Activated CD8-positive, alpha-beta memory T cell treated with anti-CD3 and anti-CD28 coated beads, Interleukin-2, amount 50 U/mL, for 1 hour (primary cell): ENCODE measurements around the gene HOXA3.

ENCODE experiments used
- DNase-seq: peaks from one replicate; pipeline ENCODE4 v3.0.0-alpha.2; 2020; ENCODE audit errors: extremely low read depth

Gene HOXA3

GRCh38 chr7:27129729-27130539 lies 22.4 kb downstream of the HOXA3 start:
- DNase-seq = no peak

- no peak for DNase-seq
Measured at GRCh38 chr7:27128776-27129728, 23.3 kb downstream of the HOXA3 start.

- DNase-seq = no peak
Measured at GRCh38 chr7:27128034-27128433, 24.3 kb downstream of the HOXA3 start.

GRCh38 chr7:27126596-27127327 lies 25.6 kb downstream of the HOXA3 start:
- no peak for DNase-seq

- DNase-seq = no peak
Measured at GRCh38 chr7:27125986-27126394, 26.4 kb downstream of the HOXA3 start.

- no peak for DNase-seq
Measured at GRCh38 chr7:27124902-27125689, 27.3 kb downstream of the HOXA3 start.

GRCh38 chr7:27124096-27124901 lies 28.1 kb downstream of the HOXA3 start:
- DNase-seq = no peak

- DNase-seq = no peak
Measured at GRCh38 chr7:27123477-27124053, 28.8 kb downstream of the HOXA3 start.

GRCh38 chr7:27123007-27123476 lies 29.3 kb downstream of the HOXA3 start:
- no peak for DNase-seq

GRCh38 chr7:27122077-27122910 lies 30.1 kb downstream of the HOXA3 start:
- no peak for DNase-seq

- DNase-seq = no peak
Measured at GRCh38 chr7:27121684-27122076, 30.7 kb downstream of the HOXA3 start.

- DNase-seq = no peak
Measured at GRCh38 chr7:27119412-27119911, 32.9 kb downstream of the HOXA3 start.

- DNase-seq = no peak
Measured at GRCh38 chr7:27118580-27118979, 33.8 kb downstream of the HOXA3 start.

- no peak for DNase-seq
Measured at GRCh38 chr7:27117887-27118491, 34.4 kb downstream of the HOXA3 start.

- no peak for DNase-seq
Measured at GRCh38 chr7:27116962-27117886, 35.2 kb downstream of the HOXA3 start.

GRCh38 chr7:27116031-27116961 lies 36.1 kb downstream of the HOXA3 start:
- DNase-seq = no peak
